ENCODE data around the gene DLX2.

DNA sequence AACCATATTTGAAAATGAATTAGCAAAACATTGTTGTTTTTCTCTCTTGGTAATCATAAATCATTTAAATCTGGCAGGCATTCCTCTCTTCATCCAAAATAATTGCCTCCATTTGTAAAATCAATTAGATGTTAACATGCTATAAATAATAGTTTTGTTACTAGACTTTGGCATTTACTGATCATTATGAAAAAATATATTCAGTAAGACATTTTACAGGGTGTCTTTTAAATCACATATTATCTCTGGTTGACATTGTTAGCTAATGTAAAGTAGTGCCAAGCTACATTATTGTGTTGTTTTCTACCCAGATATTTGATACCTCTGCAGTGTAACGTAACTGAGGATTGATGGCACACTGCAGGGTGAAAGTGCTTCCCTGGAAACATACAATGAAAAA, 49.2 kb downstream of the DLX2 start:
- TF ChIP-seq CTCF (IDR thresholded peaks at IDR 0.05), result no peak
- TF ChIP-seq POLR2AphosphoS5 (IDR thresholded peaks at IDR 0.05; ENCODE audit: low read depth, low read length), result no peak
- TF ChIP-seq, protein P1, sequence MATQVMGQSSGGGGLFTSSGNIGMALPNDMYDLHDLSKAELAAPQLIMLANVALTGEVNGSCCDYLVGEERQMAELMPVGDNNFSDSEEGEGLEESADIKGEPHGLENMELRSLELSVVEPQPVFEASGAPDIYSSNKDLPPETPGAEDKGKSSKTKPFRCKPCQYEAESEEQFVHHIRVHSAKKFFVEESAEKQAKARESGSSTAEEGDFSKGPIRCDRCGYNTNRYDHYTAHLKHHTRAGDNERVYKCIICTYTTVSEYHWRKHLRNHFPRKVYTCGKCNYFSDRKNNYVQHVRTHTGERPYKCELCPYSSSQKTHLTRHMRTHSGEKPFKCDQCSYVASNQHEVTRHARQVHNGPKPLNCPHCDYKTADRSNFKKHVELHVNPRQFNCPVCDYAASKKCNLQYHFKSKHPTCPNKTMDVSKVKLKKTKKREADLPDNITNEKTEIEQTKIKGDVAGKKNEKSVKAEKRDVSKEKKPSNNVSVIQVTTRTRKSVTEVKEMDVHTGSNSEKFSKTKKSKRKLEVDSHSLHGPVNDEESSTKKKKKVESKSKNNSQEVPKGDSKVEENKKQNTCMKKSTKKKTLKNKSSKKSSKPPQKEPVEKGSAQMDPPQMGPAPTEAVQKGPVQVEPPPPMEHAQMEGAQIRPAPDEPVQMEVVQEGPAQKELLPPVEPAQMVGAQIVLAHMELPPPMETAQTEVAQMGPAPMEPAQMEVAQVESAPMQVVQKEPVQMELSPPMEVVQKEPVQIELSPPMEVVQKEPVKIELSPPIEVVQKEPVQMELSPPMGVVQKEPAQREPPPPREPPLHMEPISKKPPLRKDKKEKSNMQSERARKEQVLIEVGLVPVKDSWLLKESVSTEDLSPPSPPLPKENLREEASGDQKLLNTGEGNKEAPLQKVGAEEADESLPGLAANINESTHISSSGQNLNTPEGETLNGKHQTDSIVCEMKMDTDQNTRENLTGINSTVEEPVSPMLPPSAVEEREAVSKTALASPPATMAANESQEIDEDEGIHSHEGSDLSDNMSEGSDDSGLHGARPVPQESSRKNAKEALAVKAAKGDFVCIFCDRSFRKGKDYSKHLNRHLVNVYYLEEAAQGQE (IDR thresholded peaks at IDR 0.05; ENCODE audit: insufficient read depth in 1 of 2, low read depth in 2 of 2, low read length in 1 of 2), result no peak
